ENCODE results near the gene SETBP1.

DNA sequence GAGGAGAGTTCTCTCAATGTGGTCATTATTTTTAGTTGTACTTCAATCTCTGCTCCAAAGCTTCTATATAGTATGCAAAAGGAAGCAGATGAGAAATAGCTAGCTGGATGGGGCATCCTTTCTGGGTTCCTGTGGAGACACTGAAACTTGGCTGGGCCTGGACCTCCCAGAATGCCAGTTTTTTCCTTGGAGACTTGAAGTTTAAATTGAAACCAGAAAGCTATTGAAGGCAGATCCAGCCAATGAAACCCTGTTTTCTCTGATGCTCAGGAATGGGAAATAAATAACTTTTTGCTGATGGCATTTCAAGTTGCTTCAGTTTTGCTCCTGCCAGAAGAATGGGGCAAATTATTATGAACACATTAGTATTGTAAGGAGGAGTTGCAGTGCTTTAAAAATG lies 2.9 kb downstream of the SETBP1 start:
- TF ChIP-seq GABPA (IDR thresholded peaks at IDR 0.05; ENCODE audit: low read depth, low read length): no peak
- no peak for TF ChIP-seq GABPA (CRISPR knock-in tag; IDR thresholded peaks at IDR 0.05; ENCODE audit: low read depth)
- TF ChIP-seq, protein P1, sequence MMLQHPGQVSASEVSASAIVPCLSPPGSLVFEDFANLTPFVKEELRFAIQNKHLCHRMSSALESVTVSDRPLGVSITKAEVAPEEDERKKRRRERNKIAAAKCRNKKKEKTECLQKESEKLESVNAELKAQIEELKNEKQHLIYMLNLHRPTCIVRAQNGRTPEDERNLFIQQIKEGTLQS (CRISPR knock-in tag; IDR thresholded peaks at IDR 0.05): no peak
- TF ChIP-seq ZNF230 (CRISPR knock-in tag; IDR thresholded peaks at IDR 0.05): no peak
- no peak for TF ChIP-seq POLR2AphosphoS5 (IDR thresholded peaks at IDR 0.05; ENCODE audit: low read depth, low read length)
- TF ChIP-seq, protein P2, sequence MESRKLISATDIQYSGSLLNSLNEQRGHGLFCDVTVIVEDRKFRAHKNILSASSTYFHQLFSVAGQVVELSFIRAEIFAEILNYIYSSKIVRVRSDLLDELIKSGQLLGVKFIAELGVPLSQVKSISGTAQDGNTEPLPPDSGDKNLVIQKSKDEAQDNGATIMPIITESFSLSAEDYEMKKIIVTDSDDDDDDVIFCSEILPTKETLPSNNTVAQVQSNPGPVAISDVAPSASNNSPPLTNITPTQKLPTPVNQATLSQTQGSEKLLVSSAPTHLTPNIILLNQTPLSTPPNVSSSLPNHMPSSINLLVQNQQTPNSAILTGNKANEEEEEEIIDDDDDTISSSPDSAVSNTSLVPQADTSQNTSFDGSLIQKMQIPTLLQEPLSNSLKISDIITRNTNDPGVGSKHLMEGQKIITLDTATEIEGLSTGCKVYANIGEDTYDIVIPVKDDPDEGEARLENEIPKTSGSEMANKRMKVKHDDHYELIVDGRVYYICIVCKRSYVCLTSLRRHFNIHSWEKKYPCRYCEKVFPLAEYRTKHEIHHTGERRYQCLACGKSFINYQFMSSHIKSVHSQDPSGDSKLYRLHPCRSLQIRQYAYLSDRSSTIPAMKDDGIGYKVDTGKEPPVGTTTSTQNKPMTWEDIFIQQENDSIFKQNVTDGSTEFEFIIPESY (CRISPR knock-in tag; IDR thresholded peaks at IDR 0.05): no peak
- TF ChIP-seq, protein P3, sequence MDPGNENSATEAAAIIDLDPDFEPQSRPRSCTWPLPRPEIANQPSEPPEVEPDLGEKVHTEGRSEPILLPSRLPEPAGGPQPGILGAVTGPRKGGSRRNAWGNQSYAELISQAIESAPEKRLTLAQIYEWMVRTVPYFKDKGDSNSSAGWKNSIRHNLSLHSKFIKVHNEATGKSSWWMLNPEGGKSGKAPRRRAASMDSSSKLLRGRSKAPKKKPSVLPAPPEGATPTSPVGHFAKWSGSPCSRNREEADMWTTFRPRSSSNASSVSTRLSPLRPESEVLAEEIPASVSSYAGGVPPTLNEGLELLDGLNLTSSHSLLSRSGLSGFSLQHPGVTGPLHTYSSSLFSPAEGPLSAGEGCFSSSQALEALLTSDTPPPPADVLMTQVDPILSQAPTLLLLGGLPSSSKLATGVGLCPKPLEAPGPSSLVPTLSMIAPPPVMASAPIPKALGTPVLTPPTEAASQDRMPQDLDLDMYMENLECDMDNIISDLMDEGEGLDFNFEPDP (CRISPR knock-in tag; conservative IDR thresholded peaks at IDR 0.05): no peak
- no peak for TF ChIP-seq ZNF709 (CRISPR knock-in tag; IDR thresholded peaks at IDR 0.05)
- TF ChIP-seq ZSCAN29 (CRISPR knock-in tag; conservative IDR thresholded peaks at IDR 0.05): no peak
- TF ChIP-seq ELF1 (CRISPR knock-in tag; IDR thresholded peaks at IDR 0.05): no peak
- no peak for TF ChIP-seq ZNF17 (CRISPR knock-in tag; IDR thresholded peaks at IDR 0.05)
- TF ChIP-seq RAD21 (CRISPR knock-in tag; IDR thresholded peaks at IDR 0.05): no peak
